ENCODE results near the gene ORC3. TPM values are rescaled to one million over a fixed set of nuclear protein-coding genes. Genes with fewer than 3 reads are reported as not detected.

ORC3 gene
- total and polyA plus RNA-seq, 2 donors (not counting 1 experiment from before 2014, with no cell fraction given) = 16.1 to 31.2 TPM

DNA sequence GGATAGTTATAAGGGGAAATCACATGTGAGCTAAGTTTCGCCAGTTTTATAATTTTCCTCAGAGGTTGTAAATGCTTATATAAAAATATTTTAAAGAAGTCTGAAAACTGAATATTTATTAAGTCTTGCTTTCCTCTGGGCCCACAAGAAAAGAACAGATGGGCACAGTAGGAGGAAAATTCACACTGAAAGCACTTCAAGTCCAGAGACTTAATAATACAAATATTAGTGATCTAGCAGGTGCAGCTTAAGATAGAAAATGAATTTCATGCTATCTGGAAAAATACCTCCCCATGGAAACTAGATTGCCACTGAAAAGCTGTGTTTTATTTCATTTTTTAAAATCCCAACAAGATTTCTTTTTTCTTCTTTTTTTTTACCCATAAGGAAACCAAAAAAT lies 47.2 kb downstream of the ORC3 start:
- H3K9me3 Mint-ChIP-seq (ENCODE audit: insufficient read depth) = no peaks in the 10 kb centered on the region
- no peaks in the 10 kb centered on the region for H3K9me3 ChIP-seq (ENCODE audit: control extremely low read depth in 1 of 3, control insufficient read depth in 2 of 3, insufficient read depth in 1 of 3, low read length in 2 of 3)
- no peaks in the 10 kb centered on the region for H3K79me2 ChIP-seq (ENCODE audit: control insufficient read depth, insufficient read depth, low read length)
- no peak overlapping the region for H3K9ac ChIP-seq (ENCODE audit: low read length)
- no peak for TF ChIP-seq EZH2 (IDR thresholded peaks at IDR 0.05; ENCODE audit: borderline replicate concordance, insufficient read depth, low read depth, low read length, poor library complexity, severe bottlenecking)
- TF ChIP-seq, protein P1, sequence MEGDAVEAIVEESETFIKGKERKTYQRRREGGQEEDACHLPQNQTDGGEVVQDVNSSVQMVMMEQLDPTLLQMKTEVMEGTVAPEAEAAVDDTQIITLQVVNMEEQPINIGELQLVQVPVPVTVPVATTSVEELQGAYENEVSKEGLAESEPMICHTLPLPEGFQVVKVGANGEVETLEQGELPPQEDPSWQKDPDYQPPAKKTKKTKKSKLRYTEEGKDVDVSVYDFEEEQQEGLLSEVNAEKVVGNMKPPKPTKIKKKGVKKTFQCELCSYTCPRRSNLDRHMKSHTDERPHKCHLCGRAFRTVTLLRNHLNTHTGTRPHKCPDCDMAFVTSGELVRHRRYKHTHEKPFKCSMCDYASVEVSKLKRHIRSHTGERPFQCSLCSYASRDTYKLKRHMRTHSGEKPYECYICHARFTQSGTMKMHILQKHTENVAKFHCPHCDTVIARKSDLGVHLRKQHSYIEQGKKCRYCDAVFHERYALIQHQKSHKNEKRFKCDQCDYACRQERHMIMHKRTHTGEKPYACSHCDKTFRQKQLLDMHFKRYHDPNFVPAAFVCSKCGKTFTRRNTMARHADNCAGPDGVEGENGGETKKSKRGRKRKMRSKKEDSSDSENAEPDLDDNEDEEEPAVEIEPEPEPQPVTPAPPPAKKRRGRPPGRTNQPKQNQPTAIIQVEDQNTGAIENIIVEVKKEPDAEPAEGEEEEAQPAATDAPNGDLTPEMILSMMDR (IDR thresholded peaks at IDR 0.05) = no peak
- no peaks in the 10 kb centered on the region for H3K27me3 Mint-ChIP-seq
- intact Hi-C loops (cut with micrococcal nuclease) = no loop called here
- no peak overlapping the region for H3K4me3 ChIP-seq (ENCODE audit: control extremely low read depth in 1 of 5, extremely low read depth in 1 of 5, insufficient read depth in 1 of 5, low read depth in 2 of 5, low read length in 4 of 5)
- peaks cover 1 to 15% of the 10 kb centered on the region in 2 experiments for H3K36me3 ChIP-seq (replicated peaks in 1 of 2; ENCODE audit: control extremely low read depth in 1 of 2, control insufficient read depth in 1 of 2, extremely low read depth in 1 of 2, insufficient read depth in 2 of 2, low read length in 1 of 2)
- CTCF ChIA-PET = no interaction called here
- no peak overlapping the region for H3K27ac Mint-ChIP-seq
- no peaks in the 10 kb centered on the region for H3K27me3 ChIP-seq (replicated peaks in 1 of 4; ENCODE audit: control extremely low read depth in 1 of 4, control insufficient read depth in 3 of 4, insufficient read depth in 4 of 4, low read length in 3 of 4)
- H3K27ac ChIP-seq (ENCODE audit: low read length in 2 of 2) = no peak overlapping the region
- no peaks in the 10 kb centered on the region for H3K4me1 Mint-ChIP-seq
- H4K20me1 ChIP-seq (ENCODE audit: control insufficient read depth, insufficient read depth, low read length, poor library complexity, severe bottlenecking) = no peaks in the 10 kb centered on the region
- WGBS (ENCODE audit: insufficient coverage) = no CpG with 5 or more reads among the region's 1 CpG
- no peak for DNase-seq
- H3K4me2 ChIP-seq (replicated peaks; ENCODE audit: low read depth, low read length, poor library complexity, severe bottlenecking) = no peak overlapping the region
- H2AFZ ChIP-seq (ENCODE audit: insufficient read depth, low read depth, low read length, poor library complexity, severe bottlenecking) = no peak overlapping the region
- H3K4me1 ChIP-seq (ENCODE audit: control insufficient read depth in 2 of 2, insufficient read depth in 2 of 2, low read length in 2 of 2) = no peaks in the 10 kb centered on the region
- H3K4me3 Mint-ChIP-seq = no peak overlapping the region
- POLR2A ChIA-PET = no interaction called here
- no peak for ATAC-seq (ENCODE audit: low read depth)

DNA sequence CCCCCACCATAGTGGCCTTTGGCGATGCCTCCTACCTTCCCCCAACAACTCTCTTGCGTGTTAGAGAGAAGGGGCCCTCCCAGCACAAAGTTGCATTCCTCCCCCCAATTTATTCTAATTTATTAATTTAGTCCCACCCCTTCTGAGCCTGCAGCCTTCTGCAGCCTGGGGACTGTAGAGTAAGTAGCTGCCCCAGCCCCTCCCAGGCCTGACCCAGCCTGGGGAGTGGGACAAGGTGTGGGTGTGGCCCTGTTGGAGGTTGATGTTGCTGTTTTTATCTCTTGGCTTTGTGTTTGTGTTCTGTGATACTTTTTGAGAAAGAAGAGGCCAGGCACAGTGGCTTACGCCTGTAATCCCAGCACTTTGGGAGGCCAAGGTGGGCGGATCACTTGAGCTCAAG lies 49.4 kb downstream of the ORC3 start:
- H3K36me3 ChIP-seq (replicated peaks in 1 of 2; ENCODE audit: control extremely low read depth in 1 of 2, control insufficient read depth in 1 of 2, extremely low read depth in 1 of 2, insufficient read depth in 2 of 2, low read length in 1 of 2) = peaks cover 1 to 15% of the 10 kb centered on the region in 2 experiments
- POLR2A ChIA-PET = interaction anchor here (0.6 kb wide), 1 partner anchor 62 kb away, joined by 4 read pairs; the partner anchor contains the start of gene AKIRIN2
- H2AFZ ChIP-seq (ENCODE audit: insufficient read depth, low read depth, low read length, poor library complexity, severe bottlenecking) = no peak overlapping the region
- WGBS (ENCODE audit: insufficient coverage) = no CpG with 5 or more reads among the region's 4 CpGs
- H3K27ac Mint-ChIP-seq = no peak overlapping the region
- no peaks in the 10 kb centered on the region for H3K27me3 Mint-ChIP-seq
- H3K9ac ChIP-seq (ENCODE audit: low read length) = no peak overlapping the region
- no peaks in the 10 kb centered on the region for H3K27me3 ChIP-seq (replicated peaks in 1 of 4; ENCODE audit: control extremely low read depth in 1 of 4, control insufficient read depth in 3 of 4, insufficient read depth in 4 of 4, low read length in 3 of 4)
- no peak for ATAC-seq (ENCODE audit: low read depth)
- no peak overlapping the region for H3K4me3 Mint-ChIP-seq
- no peaks in the 10 kb centered on the region for H4K20me1 ChIP-seq (ENCODE audit: control insufficient read depth, insufficient read depth, low read length, poor library complexity, severe bottlenecking)
- CTCF ChIA-PET = no interaction called here
- H3K9me3 Mint-ChIP-seq (ENCODE audit: insufficient read depth) = no peaks in the 10 kb centered on the region
- no peak overlapping the region for H3K27ac ChIP-seq (ENCODE audit: low read length in 2 of 2)
- no peak overlapping the region for H3K4me3 ChIP-seq (ENCODE audit: control extremely low read depth in 1 of 5, extremely low read depth in 1 of 5, insufficient read depth in 1 of 5, low read depth in 2 of 5, low read length in 4 of 5)
- DNase-seq = no peak
- intact Hi-C loops (cut with micrococcal nuclease) = no loop called here
- H3K4me1 Mint-ChIP-seq = peaks cover 1% of the 10 kb centered on the region
- no peak overlapping the region for H3K4me2 ChIP-seq (replicated peaks; ENCODE audit: low read depth, low read length, poor library complexity, severe bottlenecking)
- H3K79me2 ChIP-seq (ENCODE audit: control insufficient read depth, insufficient read depth, low read length) = no peaks in the 10 kb centered on the region
- H3K9me3 ChIP-seq (ENCODE audit: control extremely low read depth in 1 of 3, control insufficient read depth in 2 of 3, insufficient read depth in 1 of 3, low read length in 2 of 3) = no peaks in the 10 kb centered on the region
- no peaks in the 10 kb centered on the region for H3K4me1 ChIP-seq (ENCODE audit: control insufficient read depth in 2 of 2, insufficient read depth in 2 of 2, low read length in 2 of 2)
- TF ChIP-seq EZH2 (IDR thresholded peaks at IDR 0.05; ENCODE audit: borderline replicate concordance, insufficient read depth, low read depth, low read length, poor library complexity, severe bottlenecking) = no peak
